K562 (cell line): ENCODE measurements around the gene ORAI1. TPM values are rescaled to one million over a fixed set of nuclear protein-coding genes. Genes with fewer than 3 reads are reported as not detected.

ENCODE experiments used
- ATAC-seq: fragments of 200-7000 bp; cut with Tn5 transposase; 3 replicates; pipeline ENCODE4 v1.9.1; 2020; ENCODE audit warnings: moderate library complexity
- BruUV-seq: library from RNA; stranded (reverse); fragments of 400-500 nt; replicated peaks from 2 replicates; lab custom pipeline; 2021; lab: Mats Ljungman, UMichigan
- CTCF ChIA-PET: fragments of 300-600 bp; formaldehyde crosslinking; extraction: SDS; loops from one replicate; lab custom pipeline; 2021; ENCODE audit warnings: low intra/inter-chr PET ratio; lab: Yijun Ruan, JAX
- POLR2A ChIA-PET: fragments of 300-600, 350-650 bp; sonication (Branson Sonifier 250); formaldehyde crosslinking; extraction: SDS; loops from one replicate; lab custom pipeline; 2021; ENCODE audit warnings: antibody characterized with exemption, inconsistent platforms; lab: Yijun Ruan, JAX
- DNase-seq, 4 experiments: peaks; one replicate each; pipeline versions ENCODE4 v3.0.0 to v3.0.0-alpha.2; 2011 to 2018; ENCODE audit warnings: low spot score in 3 of 4, mixed read lengths in 3 of 4; ENCODE audit errors: extremely low read depth in 1 of 4
- FAIRE-seq: peaks from 2 replicates; lab custom pipeline; 2011; peaks lifted over from hg19 to GRCh38; lab: Jason Lieb, UNC
- H2AFZ ChIP-seq: 2 replicates; pipeline ENCODE4 v1.6.0; 2011; ENCODE audit warnings: low read depth, low read length, control low read depth, inconsistent platforms
- H3K27ac ChIP-seq: fragments of 200-600 bp; 3 replicates; pipeline ENCODE4 v1.8.0; 2011; ENCODE audit warnings: low read depth, mild to moderate bottlenecking, control low read depth, inconsistent platforms, low read length, moderate library complexity, mixed read lengths; ENCODE audit errors: extremely low read depth
- H3K27me3 ChIP-seq, 2 experiments: fragments of 300-600 bp in 1 of 2; 2 replicates in 1 of 2; 3 replicates in 1 of 2; pipeline versions ENCODE4 v1.6.0 to v1.8.0; 2011; ENCODE audit warnings: inconsistent platforms in 2 of 2, low read length in 2 of 2, mild to moderate bottlenecking in 1 of 2, mixed read lengths in 1 of 2, moderate library complexity in 1 of 2; ENCODE audit not compliant: control insufficient read depth in 2 of 2, insufficient read depth in 2 of 2
- H3K36me3 ChIP-seq: fragments of 300-600 bp; 3 replicates; pipeline ENCODE4 v1.8.0; 2011; ENCODE audit warnings: mild to moderate bottlenecking, low read length, inconsistent platforms; ENCODE audit not compliant: control insufficient read depth, insufficient read depth
- H3K4me1 ChIP-seq, 2 experiments: fragments of 200-600 bp in 1 of 2; replicated peaks in 1 of 2; 2 replicates in 1 of 2; 3 replicates in 1 of 2; pipeline versions ENCODE4 v1.5.1 to v1.8.0; 2011; ENCODE audit warnings: inconsistent platforms in 2 of 2, low read length in 2 of 2, mild to moderate bottlenecking in 1 of 2, mixed read lengths in 1 of 2, moderate library complexity in 1 of 2; ENCODE audit not compliant: control insufficient read depth in 2 of 2, insufficient read depth in 2 of 2
- H3K4me2 ChIP-seq: 2 replicates; pipeline ENCODE4 v1.6.1; 2011; ENCODE audit warnings: low read length, control low read depth, inconsistent platforms, mixed read lengths; ENCODE audit not compliant: insufficient read depth
- H3K4me3 ChIP-seq: fragments of 200-600 bp; sonication (generic), shearing (Covaris generic); 2 replicates; pipeline ENCODE4 v1.5.1; 2016; ENCODE audit warnings: control low read depth, inconsistent platforms
- H3K79me2 ChIP-seq: fragments of 200-600 bp; 3 replicates; pipeline ENCODE4 v1.8.0; 2011; ENCODE audit warnings: low read length, inconsistent platforms; ENCODE audit not compliant: control insufficient read depth, insufficient read depth
- H3K9ac ChIP-seq, 2 experiments: 2 replicates each; pipeline versions ENCODE4 v1.6.0 to v1.6.1; 2011; ENCODE audit warnings: low read depth in 2 of 2, low read length in 2 of 2, control low read depth in 1 of 2, inconsistent platforms in 1 of 2, mild to moderate bottlenecking in 1 of 2, mixed read lengths in 1 of 2; ENCODE audit not compliant: insufficient read depth in 1 of 2
- H3K9me1 ChIP-seq: one replicate; pipeline ENCODE4 v1.6.0; 2011; ENCODE audit warnings: inconsistent platforms, mild to moderate bottlenecking, low read length, moderate library complexity; ENCODE audit not compliant: control insufficient read depth, insufficient read depth
- H3K9me3 ChIP-seq: replicated peaks from 2 replicates; pipeline ENCODE4 v1.5.1; 2011; ENCODE audit warnings: low read depth, low read length, inconsistent platforms; ENCODE audit not compliant: control insufficient read depth, insufficient read depth
- H4K20me1 ChIP-seq: replicated peaks from 2 replicates; pipeline ENCODE4 v1.6.1; 2011; ENCODE audit warnings: low read length, inconsistent platforms, mixed read lengths; ENCODE audit not compliant: control insufficient read depth, insufficient read depth
- BRF2 ChIP-seq: IDR thresholded peaks from 3 replicates; pipeline ENCODE4 v1.6.1; 2011; ENCODE audit warnings: borderline replicate concordance, mild to moderate bottlenecking; ENCODE audit not compliant: insufficient read length, insufficient read depth
- CLOCK ChIP-seq: fragments of 250-450 bp; sonication (Bioruptor Pico); IDR thresholded peaks from 2 replicates; pipeline ENCODE4 v1.4.0; 2020; ENCODE audit warnings: mild to moderate bottlenecking, moderate library complexity, borderline replicate concordance
- CREBBP ChIP-seq: IDR thresholded peaks from one replicate; pipeline ENCODE4 v1.6.1; 2012; ENCODE audit warnings: low read depth, mild to moderate bottlenecking, control low read depth, inconsistent platforms, low read length
- MLLT1 ChIP-seq, 2 experiments: fragments of 450-650 bp; IDR thresholded peaks; 2 replicates each; pipeline ENCODE4 v1.6.1; 2016
- MLX ChIP-seq, 2 experiments: fragments of 450-650 bp in 1 of 2; sonication (generic) in 1 of 2; formaldehyde crosslinking; conservative IDR thresholded peaks; 2 replicates each; pipeline versions ENCODE4 v1.4.0 to v1.8.1; 2020 to 2022; ENCODE audit warnings: mild to moderate bottlenecking in 1 of 2, missing genetic modification reagents in 1 of 2
- POLR2G ChIP-seq: fragments of 200-400 bp; formaldehyde crosslinking; IDR thresholded peaks from 2 replicates; pipeline ENCODE4 v1.6.1; 2017; ENCODE audit warnings: low read depth, mild to moderate bottlenecking, antibody characterized with exemption, low read length, moderate library complexity
- RAD51 ChIP-seq: fragments of 450-650 bp; IDR thresholded peaks from 2 replicates; pipeline ENCODE4 v1.7.1; 2016; ENCODE audit warnings: low read depth, mild to moderate bottlenecking, borderline replicate concordance
- SMARCE1 ChIP-seq: fragments of 450-650 bp; IDR thresholded peaks from 2 replicates; pipeline ENCODE4 v1.7.1; 2016; ENCODE audit warnings: mild to moderate bottlenecking
- U2AF2 ChIP-seq: fragments of 200-400 bp; formaldehyde crosslinking; optimal IDR thresholded peaks from 2 replicates; pipeline ENCODE3; 2017; ENCODE audit warnings: low read depth, mild to moderate bottlenecking, low read length
- ZFP36 ChIP-seq: fragments of 150-350 bp; IDR thresholded peaks from 2 replicates; pipeline ENCODE4 v1.6.1; 2018; ENCODE audit warnings: low read length, low read depth; ENCODE audit not compliant: partially characterized antibody
- ZNF395 ChIP-seq: fragments of 200-800 bp; sonication (Bioruptor generic); IDR thresholded peaks from 2 replicates; pipeline ENCODE4 v1.6.1; 2017; ENCODE audit warnings: missing genetic modification characterization, missing compliant biosample characterization
- WGBS: fragments of 100-300 bp; shearing (Covaris generic); methylation state at CpG from one replicate; pipeline ENCODE4 v1.1.6; 2016; ENCODE audit warnings: low coverage, mixed read lengths; ENCODE audit not compliant: insufficient coverage; ENCODE audit errors: missing lambda C conversion rate; 5-methylcytosine and 5-hydroxymethylcytosine counted together
- in situ Hi-C: fragments of 300-500 bp; cut with MboI; formaldehyde crosslinking; loops from 4 replicates; pipeline ENCODE4 v1.15.0; 2018; ENCODE audit warnings: inconsistent platforms, mixed read lengths
- intact Hi-C: fragments of 100-400 bp; cut with micrococcal nuclease; formaldehyde crosslinking; loops from 2 replicates; pipeline ENCODE4 v1.14.2; 2022
- polyA plus RNA-seq, 8 experiments: library from polyadenylated mRNA; depleted of rRNA in 4 of 8; stranded (reverse) in 5 of 8; unstranded in 3 of 8; fragments of >200 nt; fragmentation: Nextera tagmentation in 2 of 8; fragmentation: Illumina TruSeq in 1 of 8; extraction: Ambion mirVana in 2 of 8; extraction: Trizol in 1 of 8; gene quantifications; 2 replicates each; pipeline versions ENCODE4 v1.2.1 to v1.2.3, GENCODE V29; 2011 to 2014; ENCODE audit warnings: inconsistent platforms in 1 of 8, missing spikeins in 1 of 8
- total RNA-seq, 7 experiments: library from RNA; depleted of rRNA in 6 of 7; stranded (reverse); fragments of >200 nt in 6 of 7; fragmentation: Illumina TruSeq in 2 of 7; extraction: Trizol in 2 of 7; gene quantifications; 2 replicates each; pipeline versions ENCODE4 v1.2.1 to v1.2.3, GENCODE V29; 2011 to 2021; ENCODE audit warnings: low replicate concordance in 1 of 7
- TF ChIP-seq, protein P1 (sequence below): sonication (generic); formaldehyde crosslinking; IDR thresholded peaks from 2 replicates; pipeline ENCODE4 v1.8.1; 2023; ENCODE audit warnings: mild to moderate bottlenecking, missing genetic modification reagents

The ORAI1 gene
- total and polyA plus RNA-seq, 9 of the 15 experiments (the other 6 are each of a cell fraction or from before 2014, with no cell fraction given): 2.6 to 23.8 (median 9.3) TPM

DNA sequence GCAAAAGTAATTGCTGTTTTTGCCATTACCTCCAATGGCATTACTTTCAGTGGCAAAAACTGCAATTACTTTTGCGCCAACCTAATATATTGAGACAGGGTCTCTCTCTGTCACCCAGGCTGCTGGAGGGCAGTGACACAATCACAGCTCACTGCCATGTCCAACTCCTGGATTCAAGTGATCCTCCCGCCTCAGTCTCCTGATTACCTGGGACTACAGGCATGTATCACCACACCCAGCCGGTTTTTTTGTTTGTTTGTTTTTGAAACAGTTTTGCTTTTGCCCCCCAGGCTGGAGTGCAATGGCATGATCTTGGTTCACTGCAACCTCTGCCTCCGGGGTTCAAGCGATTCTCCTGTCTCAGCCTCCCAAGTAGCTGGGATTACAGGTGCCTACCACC, 29.8 kb upstream of the ORAI1 start:
- ATAC-seq (no peak), DNase-seq (no peak), FAIRE-seq (no peak)
- no TSS peak for BruUV-seq
- H3K4me2 ChIP-seq: no peak overlapping the region
- no peak overlapping the region for H3K4me3 ChIP-seq
- no peaks in the 10 kb centered on the region for H3K79me2 ChIP-seq
- WGBS: 67% methylated on average over 5 of the region's 5 CpGs
- intact Hi-C loops (no loop called here), in situ Hi-C loops (no loop called here)
- peaks cover 6% of the 10 kb centered on the region in 2 experiments; a peak in 3 of 5 replicates for H3K4me1 ChIP-seq
- no peaks in the 10 kb centered on the region for H3K9me1 ChIP-seq
- ChIA-PET CTCF (no interaction called here), POLR2A (interaction anchor here (0.7 kb wide), 2 partner anchors 10 to 40 kb away, joined by 3 read pairs; no protein-coding TSS in a partner anchor)
- no peaks in the 10 kb centered on the region for H3K9me3 ChIP-seq
- H4K20me1 ChIP-seq: no peaks in the 10 kb centered on the region
- no peaks in the 10 kb centered on the region for H3K36me3 ChIP-seq
- H3K27me3 ChIP-seq: no peaks in the 10 kb centered on the region
- H3K27ac ChIP-seq: no peak overlapping the region
- no peak overlapping the region for H3K9ac ChIP-seq
- no peak overlapping the region for H2AFZ ChIP-seq
- TF ChIP-seq U2AF2 (no peak), CLOCK (no peak), BRF2 (no peak), ZNF395 (CRISPR knock-in tag) (no peak), SMARCE1 (no peak), RAD51 (no peak), MLX (CRISPR knock-in tag; conservative IDR thresholded peaks at IDR 0.05) (no peak), CREBBP (no peak), MLLT1 (IDR thresholded peaks at IDR 0.05) (no peak), ZFP36 (no peak), POLR2G (no peak)
- TF ChIP-seq, protein P1, sequence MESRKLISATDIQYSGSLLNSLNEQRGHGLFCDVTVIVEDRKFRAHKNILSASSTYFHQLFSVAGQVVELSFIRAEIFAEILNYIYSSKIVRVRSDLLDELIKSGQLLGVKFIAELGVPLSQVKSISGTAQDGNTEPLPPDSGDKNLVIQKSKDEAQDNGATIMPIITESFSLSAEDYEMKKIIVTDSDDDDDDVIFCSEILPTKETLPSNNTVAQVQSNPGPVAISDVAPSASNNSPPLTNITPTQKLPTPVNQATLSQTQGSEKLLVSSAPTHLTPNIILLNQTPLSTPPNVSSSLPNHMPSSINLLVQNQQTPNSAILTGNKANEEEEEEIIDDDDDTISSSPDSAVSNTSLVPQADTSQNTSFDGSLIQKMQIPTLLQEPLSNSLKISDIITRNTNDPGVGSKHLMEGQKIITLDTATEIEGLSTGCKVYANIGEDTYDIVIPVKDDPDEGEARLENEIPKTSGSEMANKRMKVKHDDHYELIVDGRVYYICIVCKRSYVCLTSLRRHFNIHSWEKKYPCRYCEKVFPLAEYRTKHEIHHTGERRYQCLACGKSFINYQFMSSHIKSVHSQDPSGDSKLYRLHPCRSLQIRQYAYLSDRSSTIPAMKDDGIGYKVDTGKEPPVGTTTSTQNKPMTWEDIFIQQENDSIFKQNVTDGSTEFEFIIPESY (CRISPR knock-in tag): no peak
